GM21381 (cell line): ENCODE measurements around the gene TIMMDC1.

Experiments used
- ATAC-seq: cut with Tn5 transposase; IDR thresholded peaks from one replicate; pipeline ENCODE4 v1.9.1; 2021; ENCODE audit warnings: mild to moderate bottlenecking, moderate library complexity; ENCODE audit not compliant: unreplicated experiment

TIMMDC1 gene, protein sequence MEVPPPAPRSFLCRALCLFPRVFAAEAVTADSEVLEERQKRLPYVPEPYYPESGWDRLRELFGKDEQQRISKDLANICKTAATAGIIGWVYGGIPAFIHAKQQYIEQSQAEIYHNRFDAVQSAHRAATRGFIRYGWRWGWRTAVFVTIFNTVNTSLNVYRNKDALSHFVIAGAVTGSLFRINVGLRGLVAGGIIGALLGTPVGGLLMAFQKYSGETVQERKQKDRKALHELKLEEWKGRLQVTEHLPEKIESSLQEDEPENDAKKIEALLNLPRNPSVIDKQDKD

DNA sequence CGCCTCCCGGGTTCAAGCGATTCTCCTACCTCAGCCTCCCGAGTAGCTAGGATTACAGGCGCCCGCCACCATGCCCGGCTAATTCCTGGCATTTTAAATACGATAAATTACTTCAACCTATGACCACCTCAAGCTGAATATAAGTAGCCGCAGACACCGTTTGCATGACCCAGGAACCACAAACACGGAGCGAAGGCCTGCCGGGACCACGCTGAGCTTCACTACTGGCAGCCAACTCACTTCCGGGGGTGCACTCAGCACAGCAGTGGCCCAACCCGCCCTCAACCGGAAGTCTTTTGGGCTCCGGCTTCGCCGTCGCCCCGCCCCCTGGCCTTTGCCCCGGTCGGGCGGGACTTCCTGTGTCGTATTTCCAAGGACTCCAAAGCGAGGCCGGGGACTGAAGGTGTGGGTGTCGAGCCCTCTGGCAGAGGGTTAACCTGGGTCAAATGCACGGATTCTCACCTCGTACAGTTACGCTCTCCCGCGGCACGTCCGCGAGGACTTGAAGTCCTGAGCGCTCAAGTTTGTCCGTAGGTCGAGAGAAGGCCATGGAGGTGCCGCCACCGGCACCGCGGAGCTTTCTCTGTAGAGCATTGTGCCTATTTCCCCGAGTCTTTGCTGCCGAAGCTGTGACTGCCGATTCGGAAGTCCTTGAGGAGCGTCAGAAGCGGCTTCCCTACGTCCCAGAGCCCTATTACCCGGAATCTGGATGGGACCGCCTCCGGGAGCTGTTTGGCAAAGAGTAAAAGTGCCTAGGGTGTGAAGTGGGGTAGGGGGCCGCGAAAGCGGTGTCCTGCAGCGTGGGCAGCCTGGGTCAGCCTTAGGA, at the start of gene TIMMDC1:
Gene TIMMDC1, plus strand, starts transcription at position 362 of the 826 bp plus-strand sequence. Its CDS starts 187 bp downstream, at position 549.
- ATAC-seq, result peak; percentile 99

DNA sequence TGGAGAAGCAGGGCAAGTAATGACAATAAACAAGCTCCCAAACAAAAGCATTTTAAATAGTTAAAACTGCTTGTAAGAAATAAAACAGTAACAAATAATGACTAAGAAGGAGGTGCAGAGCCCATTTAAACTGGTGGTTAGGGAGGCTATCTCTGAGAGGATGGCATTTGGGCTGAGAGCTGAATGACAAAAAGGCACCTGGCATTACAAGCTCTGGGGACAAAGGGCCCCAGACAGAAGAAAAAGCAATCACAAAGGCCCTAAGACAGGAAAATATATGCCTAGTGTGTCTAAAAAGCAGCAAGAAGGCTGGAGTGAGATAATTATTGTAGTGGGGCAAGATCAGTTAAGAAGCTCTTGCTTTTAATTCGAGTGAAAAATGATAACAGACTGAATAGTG, 44.5 kb upstream of the TIMMDC1 start:
- ATAC-seq, result no peak

DNA sequence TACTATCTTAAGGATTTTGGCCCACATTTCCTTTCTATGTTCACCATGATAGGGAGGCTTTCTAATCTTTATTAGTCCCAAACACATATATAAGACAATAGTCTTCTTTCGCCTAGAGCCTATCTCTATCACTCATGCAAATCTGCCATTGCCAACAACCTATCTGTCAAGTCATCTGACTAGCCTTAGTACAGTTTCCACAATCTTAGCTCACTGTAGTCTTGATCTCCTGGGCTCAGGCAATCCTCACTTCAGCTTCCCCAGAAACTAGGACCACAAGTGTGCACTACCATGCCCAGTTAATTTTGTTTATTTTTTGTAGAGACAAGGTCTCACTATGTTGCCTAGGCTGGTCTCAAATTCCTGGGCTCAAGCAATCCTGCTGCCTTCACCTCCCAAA, 41.9 kb upstream of the TIMMDC1 start:
- no peak for ATAC-seq

DNA sequence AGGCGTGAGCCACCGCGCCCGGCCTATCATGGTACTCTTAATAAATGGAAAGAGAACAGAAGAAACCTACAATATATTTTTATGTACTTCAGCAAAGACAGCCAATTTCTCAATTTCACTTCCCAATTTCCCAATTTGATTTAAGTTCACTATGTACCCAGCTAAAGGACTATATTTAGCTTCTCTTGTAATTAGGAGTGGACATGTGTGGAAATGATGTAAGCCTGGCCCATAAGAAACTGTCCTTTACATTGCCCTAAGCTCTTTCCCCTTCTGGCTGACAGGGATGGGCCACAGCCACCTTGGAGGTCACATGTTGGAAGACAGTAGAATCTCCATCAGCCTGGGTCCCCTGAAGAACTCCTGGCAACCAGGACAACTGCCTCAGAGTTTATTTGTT, 41.1 kb upstream of the TIMMDC1 start:
- ATAC-seq, result no peak

DNA sequence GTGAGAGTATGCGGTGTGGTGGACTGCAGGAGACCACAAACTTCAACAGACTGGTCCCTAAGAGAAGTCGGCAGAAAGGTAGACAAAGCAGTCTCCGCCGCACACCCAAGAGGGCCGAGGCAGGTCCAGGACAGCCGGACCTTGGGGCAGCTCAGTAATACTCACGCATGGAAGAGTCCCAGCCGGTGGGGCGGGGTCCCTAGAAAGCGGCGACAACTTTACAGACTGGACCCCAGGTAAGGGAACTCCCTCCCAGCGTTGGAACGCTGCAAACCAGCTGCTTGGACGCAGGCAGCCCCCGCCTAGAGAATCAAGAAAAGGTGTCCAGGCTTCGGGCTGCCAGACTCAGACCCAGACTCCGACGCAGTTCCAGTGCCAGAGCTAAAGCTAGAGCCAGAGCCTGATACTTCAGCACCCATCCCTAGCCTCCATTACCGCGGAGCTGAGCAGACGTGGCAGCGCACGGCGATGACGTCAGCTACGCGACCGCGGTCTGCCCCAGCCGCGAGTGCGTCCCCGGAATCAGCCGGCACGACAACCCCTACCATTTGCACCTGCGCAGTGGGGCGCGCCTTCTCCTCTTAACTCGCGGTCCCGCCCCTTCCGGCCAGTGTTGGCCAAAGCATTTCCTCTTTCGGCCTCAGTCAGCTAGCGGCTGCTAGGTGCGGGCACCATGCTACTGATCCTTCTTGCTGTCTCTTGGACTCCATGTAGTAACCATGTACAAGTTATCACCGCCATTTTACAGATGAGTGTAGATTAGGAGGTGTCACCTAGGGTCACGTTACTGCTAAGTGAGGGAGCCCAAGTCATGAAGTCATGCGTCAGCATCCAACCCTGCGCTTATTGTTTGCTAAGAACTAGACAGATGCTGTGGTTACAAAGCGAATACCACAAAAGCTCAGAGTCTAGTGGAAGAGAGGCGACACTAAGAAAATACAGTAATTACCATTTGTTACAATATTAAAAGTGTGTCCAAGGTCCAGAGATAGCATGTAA, 34.9 kb upstream of the TIMMDC1 start, which contains the start of gene TMEM39A:
Gene TMEM39A, minus strand, starts transcription at position 445 of the 999 bp plus-strand sequence. CDS start 1,541 bp downstream, outside the sequence.
- peak; percentile 92 for ATAC-seq

DNA sequence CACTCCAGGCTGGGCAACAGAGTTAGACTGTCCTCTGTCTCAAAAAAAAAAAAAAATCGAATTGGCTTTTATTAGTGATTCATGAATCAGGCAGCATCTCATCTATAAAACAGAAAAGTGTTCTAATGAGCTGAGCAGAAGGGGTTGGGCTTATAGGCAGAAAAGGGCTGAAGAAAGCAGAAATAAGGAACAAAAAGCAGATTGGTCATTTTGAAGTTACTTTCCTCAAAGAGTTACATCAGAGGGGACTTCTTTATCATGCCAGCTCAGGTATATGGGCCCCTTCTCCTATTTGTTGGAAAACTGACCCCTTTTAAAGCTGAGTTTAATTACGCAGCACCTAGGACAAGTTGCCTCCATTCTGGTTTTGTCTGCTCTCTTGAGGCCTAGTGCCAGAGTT, 30.3 kb upstream of the TIMMDC1 start:
- no peak for ATAC-seq

DNA sequence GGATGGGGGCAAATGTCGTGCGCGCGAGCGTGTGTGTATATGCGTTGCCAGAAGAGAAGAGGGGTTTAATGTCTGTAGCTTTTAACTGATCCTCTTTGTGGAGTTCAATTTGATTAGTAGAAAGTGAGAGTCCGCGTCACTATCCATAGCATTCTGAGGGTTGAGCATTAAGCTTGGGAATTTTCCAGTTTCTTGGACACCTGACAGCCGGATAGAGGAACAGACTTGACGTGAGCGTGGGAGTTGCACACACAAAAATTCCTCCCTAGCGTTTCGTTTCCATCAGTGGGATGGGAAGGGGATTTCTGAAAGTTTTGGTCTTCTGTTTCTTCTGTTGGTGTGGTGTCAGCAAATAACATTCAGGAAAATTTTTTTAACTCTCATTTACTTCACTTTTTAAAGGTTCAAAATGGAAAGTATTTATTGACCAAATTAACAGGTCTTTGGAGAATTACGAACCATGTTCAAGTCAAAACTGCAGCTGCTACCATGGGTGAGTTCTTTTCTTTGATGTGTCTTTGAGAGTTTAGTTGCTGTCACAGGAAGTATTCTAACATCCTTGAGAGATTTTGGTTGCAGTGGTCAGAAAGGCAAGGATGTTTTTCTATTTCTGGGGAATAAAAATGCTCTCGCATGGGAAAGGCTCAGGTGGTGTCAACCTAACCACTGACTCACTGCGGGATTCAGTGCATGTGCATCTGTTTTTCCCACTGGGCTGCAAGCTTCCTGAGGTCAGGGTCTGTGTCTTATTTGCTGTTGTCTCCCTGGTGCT, 28.7 kb upstream of the TIMMDC1 start:
- ATAC-seq, result peak; percentile 5

DNA sequence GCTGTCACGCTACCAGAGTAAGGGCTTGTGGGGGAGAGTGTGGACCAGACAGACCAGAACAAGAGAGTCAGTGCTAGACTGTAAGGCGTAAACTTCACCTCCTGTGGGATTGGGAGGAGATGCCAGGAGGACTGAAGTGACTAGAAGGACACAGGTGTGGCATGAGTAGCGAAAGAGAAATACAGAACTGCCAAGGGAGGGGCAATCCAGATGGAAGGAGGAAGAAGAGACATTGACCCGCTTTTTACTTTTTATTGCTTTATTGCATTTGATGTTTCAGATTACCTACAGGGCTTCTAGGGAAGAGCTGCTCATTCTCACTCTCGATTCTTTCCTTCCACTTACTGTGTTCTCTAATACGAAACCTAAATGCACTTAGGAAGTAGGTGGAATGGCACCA, 27.5 kb upstream of the TIMMDC1 start:
- no peak for ATAC-seq

DNA sequence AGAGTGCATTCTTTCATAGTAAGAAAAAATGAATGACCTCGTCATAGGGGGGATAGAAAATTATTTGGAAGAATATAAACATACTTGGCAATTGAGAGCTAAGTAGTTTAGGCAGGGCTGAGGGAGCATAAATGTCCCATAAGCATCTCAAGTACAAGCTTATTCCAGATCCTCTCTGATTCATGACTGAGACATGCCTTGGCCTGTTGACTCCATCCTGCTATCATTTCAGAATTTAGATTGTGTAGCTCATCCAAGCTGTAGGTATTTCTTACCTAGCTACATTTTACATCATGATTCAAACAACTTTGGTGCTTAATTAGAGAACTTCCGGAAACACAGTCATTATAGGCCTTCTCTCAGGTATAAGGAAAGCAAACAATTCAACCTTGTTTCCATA, 17.3 kb upstream of the TIMMDC1 start:
- no peak for ATAC-seq

DNA sequence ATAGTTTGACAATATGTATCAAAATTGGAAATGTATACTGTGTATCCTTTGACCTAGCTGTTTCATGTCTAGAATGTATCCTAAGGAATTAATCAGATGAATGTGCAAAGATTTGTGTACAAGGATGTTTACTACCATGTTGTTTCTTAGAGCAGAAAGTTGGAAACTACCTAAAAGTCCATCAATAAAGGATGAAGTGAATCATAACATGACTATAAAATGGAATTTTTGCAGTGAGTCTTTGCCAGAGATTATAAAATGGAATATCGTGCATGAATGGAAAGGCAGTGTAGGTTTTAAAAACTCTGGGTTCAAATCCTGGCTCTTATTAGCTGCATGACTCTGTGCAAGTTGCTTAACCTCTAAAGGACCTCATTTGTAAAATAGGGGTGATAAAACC, 15.2 kb upstream of the TIMMDC1 start:
- no peak for ATAC-seq

DNA sequence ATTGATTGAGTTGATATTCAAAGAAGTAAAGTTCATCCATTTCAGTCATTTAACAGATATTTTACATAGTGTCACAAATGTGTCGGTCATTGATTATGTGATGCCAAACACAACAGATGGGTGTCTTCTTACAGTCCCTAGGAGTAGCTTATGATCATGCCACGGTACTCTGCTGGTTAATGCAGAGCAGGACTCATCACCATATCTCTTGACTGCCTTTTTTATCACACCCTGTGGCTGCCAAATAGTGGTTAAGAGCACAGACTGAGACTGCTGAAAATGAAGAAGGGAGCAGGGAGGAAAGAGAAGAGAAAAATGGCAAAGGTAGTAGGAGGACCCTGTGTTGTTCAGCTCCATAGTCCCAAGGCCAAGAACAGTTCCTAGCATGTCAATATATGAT, 12.8 kb upstream of the TIMMDC1 start:
- no peak for ATAC-seq

DNA sequence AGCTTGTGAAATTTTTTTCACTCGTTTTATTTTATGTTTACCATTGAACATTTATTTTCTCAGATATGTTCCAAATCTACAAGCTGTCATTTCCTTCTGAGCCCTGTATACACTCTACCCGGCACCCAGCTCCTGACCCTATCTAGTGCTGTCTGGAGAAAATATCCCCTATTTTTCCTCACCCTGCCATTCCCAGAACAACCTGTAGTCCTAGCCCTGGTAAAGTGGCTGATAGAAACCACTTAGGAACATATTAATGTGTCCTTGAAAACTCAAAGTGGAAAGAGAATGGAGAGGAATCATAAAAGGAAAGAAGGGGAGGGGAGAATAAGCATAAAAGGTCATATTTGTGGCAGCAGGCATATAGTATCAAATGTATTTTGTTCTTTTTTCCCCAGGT, 8.2 kb upstream of the TIMMDC1 start:
- no peak for ATAC-seq

DNA sequence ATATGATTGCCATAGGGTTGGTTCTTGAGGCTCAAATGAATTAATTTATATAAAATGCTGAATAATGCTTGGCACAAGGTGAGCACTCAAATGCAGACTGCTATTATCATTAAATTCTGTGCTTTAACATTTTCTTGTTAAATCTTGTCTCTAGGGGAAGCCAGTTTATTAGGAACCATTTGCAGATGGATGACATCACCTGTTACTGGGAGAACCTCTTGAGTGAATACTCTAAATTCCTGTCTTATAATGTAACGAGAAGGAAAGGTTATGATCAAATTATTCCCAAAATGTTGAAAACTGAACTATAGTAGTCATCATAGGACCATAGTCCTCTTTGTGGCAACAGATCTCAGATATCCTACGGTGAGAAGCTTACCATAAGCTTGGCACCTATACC, 6.2 kb upstream of the TIMMDC1 start:
- no peak for ATAC-seq

DNA sequence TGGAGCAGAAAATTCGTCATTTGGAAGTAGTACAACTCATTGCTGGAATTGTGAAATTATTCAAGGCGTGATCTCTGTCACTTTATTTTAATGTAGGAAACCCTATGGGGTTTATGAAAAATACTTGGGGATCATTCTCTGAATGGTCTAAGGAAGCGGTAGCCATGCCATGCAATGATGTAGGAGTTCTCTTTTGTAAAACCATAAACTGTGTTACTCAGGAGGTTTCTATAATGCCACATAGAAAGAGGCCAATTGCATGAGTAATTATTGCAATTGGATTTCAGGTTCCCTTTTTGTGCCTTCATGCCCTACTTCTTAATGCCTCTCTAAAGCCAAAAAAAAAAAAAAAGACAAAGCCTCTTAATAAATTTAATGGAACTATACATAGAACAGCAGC, 5.5 kb upstream of the TIMMDC1 start:
- ATAC-seq, result no peak

DNA sequence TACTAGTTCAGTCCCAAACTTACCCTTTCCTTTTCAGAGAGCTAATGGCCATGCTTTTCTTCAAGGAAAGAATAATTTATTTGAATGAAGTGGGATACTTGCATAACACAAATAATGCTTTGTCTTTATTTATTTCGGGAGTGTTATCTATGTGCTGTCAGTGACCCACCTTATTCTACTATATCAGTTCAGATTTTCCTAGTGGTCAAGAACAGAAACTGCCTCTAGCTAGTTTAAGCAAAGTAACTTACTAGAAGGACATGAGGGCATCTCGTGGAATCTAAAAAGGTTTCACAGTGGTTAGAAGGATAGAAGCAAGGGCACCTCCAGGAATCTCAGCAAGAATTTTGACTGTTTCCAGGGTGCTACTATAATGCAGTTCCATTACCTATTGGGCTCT, 3.8 kb upstream of the TIMMDC1 start:
- no peak for ATAC-seq

DNA sequence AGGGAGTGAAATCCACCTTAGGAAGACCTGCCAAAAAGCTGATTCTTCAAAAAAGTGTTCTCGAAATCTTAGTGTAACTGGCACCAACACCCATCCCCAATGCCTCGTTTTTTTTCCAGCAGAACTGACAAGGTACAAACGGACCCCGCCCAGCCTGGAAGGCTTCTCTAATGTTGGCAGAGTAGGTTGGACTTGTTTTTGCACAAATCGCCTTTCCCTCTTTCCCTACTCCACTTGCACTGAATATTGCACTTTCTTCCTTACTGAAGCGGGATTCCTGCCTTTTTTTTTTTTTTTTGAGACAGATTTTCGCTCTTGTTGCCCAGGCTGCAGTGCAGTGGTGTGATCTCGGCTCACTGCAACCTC, 544 bp upstream of the TIMMDC1 start:
- ATAC-seq, result no peak

DNA sequence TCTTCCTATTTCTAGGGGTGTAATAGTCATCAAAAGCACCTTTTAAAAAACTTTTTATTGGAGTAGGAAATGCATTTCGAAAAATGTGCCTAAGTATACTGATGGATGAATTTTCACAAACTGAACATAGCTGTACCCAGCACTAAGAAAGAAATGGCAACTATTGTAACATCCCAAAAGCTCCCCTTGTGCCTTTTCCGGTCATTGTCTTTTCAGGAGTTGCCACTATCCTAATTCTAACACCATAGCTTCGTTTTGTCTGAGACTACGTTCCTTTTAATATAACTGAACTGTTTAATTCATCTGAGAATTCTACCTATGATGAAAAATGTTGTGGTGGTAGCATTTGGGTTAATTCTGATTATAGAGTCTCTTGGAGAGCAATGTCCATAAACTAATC, 1.9 kb downstream of the TIMMDC1 start:
- ATAC-seq, result no peak

DNA sequence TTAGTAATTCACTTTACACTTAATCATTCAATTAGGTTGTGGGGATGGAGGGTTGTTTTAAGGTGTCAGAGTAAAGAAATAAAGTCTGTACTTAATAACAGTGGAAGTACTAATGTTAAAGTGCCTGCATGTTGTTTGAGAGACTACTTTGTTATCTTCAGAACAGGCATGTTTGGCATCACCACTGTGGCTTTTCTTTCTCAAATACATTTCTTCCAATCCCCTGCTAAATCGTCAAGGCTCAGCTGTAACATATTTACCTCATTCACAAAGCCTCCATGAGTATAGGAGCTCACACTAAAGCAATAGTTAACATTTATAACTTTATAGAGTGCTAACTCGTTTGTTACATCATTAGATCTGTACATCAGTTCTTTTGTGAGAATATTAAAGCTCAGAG, 2.6 kb downstream of the TIMMDC1 start:
- ATAC-seq, result no peak

DNA sequence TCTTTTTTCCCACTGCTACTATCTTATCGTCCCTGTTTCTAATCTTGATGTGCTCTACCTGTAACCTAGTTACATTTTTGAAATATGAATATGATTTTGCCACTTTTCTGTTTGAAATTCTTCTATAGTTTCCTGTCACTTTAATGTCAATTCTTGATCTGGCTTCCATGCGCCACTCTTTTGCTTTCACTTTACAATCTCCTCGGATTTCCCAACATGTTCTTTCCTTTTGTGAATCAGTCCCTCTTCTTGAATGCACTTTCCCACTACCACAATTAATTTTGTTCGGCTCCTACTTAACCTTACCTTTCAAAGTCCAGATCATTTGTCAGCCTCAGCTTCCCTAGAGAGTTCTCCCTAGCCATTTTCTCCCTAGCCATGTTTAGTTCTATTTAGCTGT, 8.3 kb downstream of the TIMMDC1 start:
- no peak for ATAC-seq

DNA sequence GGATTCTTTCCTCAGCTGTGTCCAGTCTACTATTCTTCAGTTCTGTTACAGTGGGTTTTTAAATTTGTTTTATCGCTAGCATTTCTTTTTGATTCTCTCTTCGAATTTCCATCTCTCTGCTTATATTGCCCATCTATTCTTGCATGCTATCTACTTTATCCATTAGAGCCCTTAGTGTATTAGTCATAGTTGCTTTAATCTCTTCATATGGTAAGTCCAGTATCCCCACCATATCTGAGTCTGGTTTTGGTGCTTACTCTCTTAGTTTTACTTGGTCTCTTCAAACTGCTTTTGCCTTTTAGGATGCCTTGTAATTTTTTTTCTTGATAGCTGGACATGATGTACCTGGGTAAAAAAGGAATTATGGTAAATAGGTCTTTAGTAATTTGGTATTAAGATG, 9.1 kb downstream of the TIMMDC1 start:
- no peak for ATAC-seq
